Tibial nerve (tissue), 3 donors: ENCODE data around the gene RHOBTB1.

Experiments
- CTCF ChIP-seq, 5 experiments: fragments of 200-600 bp in 3 of 5; fragments of 450-650 bp in 2 of 5; sonication (generic) in 3 of 5; IDR thresholded peaks; one replicate each; pipeline ENCODE4 v1.5.1; 2016 to 2019; ENCODE audit warnings: antibody characterized with exemption in 5 of 5, mild to moderate bottlenecking in 3 of 5, moderate library complexity in 2 of 5
- POLR2A ChIP-seq, 2 donors: fragments of 450-650 bp; IDR thresholded peaks; one replicate each; pipeline ENCODE4 v1.6.1; 2017; ENCODE audit warnings: antibody characterized with exemption in 2 of 2, mild to moderate bottlenecking in 2 of 2, moderate library complexity in 2 of 2

- TF ChIP-seq POLR2A (IDR thresholded peaks at IDR 0.05) (no peak), CTCF (IDR thresholded peaks at IDR 0.05) (no peak)
These were observed 919 bp upstream of the RHOBTB1 start for GRCh38 chr10:60944910-60945297.
